A549 (cell line): ENCODE data around the gene APC2.

Experiments
- CTCF ChIP-seq: fragments of >200 bp; sonication (Bioruptor Twin); formaldehyde crosslinking; IDR thresholded peaks from 3 replicates; pipeline ENCODE4 v1.5.1; 2016
- KDM1A ChIP-seq: fragments of 200-600 bp; sonication (generic); IDR thresholded peaks from 2 replicates; pipeline ENCODE4 v1.6.1; 2016; ENCODE audit warnings: low read depth, mild to moderate bottlenecking
- MAFK ChIP-seq: fragments of 450-650 bp; IDR thresholded peaks from 2 replicates; pipeline ENCODE4 v1.6.1; 2014; ENCODE audit not compliant: partially characterized antibody
- MAX ChIP-seq: IDR thresholded peaks from 2 replicates; pipeline ENCODE4 v1.6.1; 2012
- POLR2A ChIP-seq: IDR thresholded peaks from 2 replicates; pipeline ENCODE4 v1.6.1; 2012; ENCODE audit warnings: mild to moderate bottlenecking, low read length
- USF2 ChIP-seq: fragments of 450-650 bp; IDR thresholded peaks from 2 replicates; pipeline ENCODE4 v1.6.1; 2014; ENCODE audit warnings: antibody characterized with exemption
- ZNF302 ChIP-seq: fragments of 250-450 bp; sonication (Bioruptor Pico); IDR thresholded peaks from 2 replicates; pipeline ENCODE4 v1.9.0; 2021; ENCODE audit warnings: inconsistent platforms, mild to moderate bottlenecking, moderate library complexity

DNA sequence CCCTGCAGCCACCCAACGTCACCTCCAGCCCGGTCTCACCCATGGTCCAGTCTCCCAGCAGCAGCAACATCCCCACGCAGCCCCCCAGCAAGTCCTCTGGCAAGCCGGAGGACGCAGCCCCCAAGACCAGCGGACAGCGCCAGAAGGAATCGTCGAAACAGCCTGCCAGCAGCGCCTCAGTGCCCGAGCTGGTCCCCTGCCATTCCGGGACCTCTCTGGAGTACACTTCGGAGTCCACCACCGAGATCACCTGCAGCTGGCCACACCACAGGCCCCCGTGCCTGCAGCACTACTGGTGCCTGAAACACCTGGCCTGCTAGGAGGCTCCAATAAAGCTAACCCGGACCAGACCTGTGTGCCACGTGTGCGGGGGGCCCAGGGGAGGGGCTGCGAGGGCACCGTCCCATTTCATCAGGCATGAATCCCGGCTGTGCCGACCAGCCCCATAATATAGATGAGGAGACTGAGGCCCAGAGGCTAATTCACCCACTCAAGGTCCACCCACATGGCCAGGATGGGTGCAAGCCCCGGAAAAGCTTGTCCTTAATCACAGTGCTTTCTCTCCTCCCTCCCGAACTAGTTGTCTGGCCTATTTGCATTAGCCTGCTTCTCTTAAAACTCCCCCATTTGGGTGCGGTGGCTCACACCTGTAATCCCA lies 47.8 kb downstream of the APC2 start:
- TF ChIP-seq KDM1A, result no peak
- no peak for TF ChIP-seq CTCF
- no peak for TF ChIP-seq MAX
- TF ChIP-seq POLR2A, result no peak
- no peak for TF ChIP-seq ZNF302 (CRISPR knock-in tag)
- no peak for TF ChIP-seq USF2
- TF ChIP-seq MAFK, result no peak
